ENCODE data around the gene NUDT8. TPM values are rescaled to one million over a fixed set of nuclear protein-coding genes. Genes with fewer than 3 reads are reported as not detected.

Gene NUDT8
- total and polyA plus RNA-seq, 2 donors (not counting 1 experiment from before 2014, with no cell fraction given): 6.9 to 7.1 TPM

GRCh38 chr11:67583247-67584204 lies 46.2 kb downstream of the NUDT8 start, which contains the start of gene GSTP1:
GSTP1 (plus strand) TSS chr11:67583812; CDS start chr11:67583844, 32 bp downstream.
- Histone ChIP-seq H3K4me1 (ENCODE audit: control insufficient read depth in 2 of 2, insufficient read depth in 2 of 2, low read length in 2 of 2) (peaks cover 67 to 73% of the 10 kb centered on the region in 2 donors), H2AFZ (ENCODE audit: insufficient read depth, low read depth, low read length, poor library complexity, severe bottlenecking) (peak within 1 kb of the TSS; percentile 79), H3K27ac (ENCODE audit: low read length in 2 of 2) (peak within 1 kb of the TSS; percentile 51 to 91), H4K20me1 (ENCODE audit: control insufficient read depth, insufficient read depth, low read length, poor library complexity, severe bottlenecking) (no peaks in the 10 kb centered on the region), H3K9ac (ENCODE audit: low read length) (peak within 1 kb of the TSS; percentile 71), H3K36me3 (replicated peaks in 1 of 2; ENCODE audit: control extremely low read depth in 1 of 2, control insufficient read depth in 1 of 2, extremely low read depth in 1 of 2, insufficient read depth in 2 of 2, low read length in 1 of 2) (no peaks in the 10 kb centered on the region), H3K9me3 (ENCODE audit: control extremely low read depth in 1 of 3, control insufficient read depth in 2 of 3, insufficient read depth in 1 of 3, low read length in 2 of 3) (peaks cover 0 to 4% (median 0%) of the 10 kb centered on the region in 3 donors), H3K27me3 (replicated peaks in 1 of 4; ENCODE audit: control extremely low read depth in 1 of 4, control insufficient read depth in 3 of 4, insufficient read depth in 4 of 4, low read length in 3 of 4) (peaks cover 0 to 4% (median 2%) of the 10 kb centered on the region in 4 experiments), H3K79me2 (ENCODE audit: control insufficient read depth, insufficient read depth, low read length) (no peaks in the 10 kb centered on the region), H3K4me3 (ENCODE audit: control extremely low read depth in 1 of 5, extremely low read depth in 1 of 5, insufficient read depth in 1 of 5, low read depth in 2 of 5, low read length in 4 of 5) (peak within 1 kb of the TSS; percentile 34 to 69 (median 58)), H3K4me2 (replicated peaks; ENCODE audit: low read depth, low read length, poor library complexity, severe bottlenecking) (peak within 1 kb of the TSS; percentile 94)
- under 1% methylated on average over 67 of the region's 81 CpGs for WGBS (ENCODE audit: insufficient coverage)
- Mint-ChIP-seq H3K4me3 (peak within 1 kb of the TSS; percentile 93), H3K27ac (peak within 1 kb of the TSS; percentile 100), H3K27me3 (peaks cover 5% of the 10 kb centered on the region), H3K9me3 (ENCODE audit: insufficient read depth) (peaks cover 3% of the 10 kb centered on the region), H3K4me1 (peaks cover 68% of the 10 kb centered on the region)
- TF ChIP-seq EZH2 (IDR thresholded peaks at IDR 0.05; ENCODE audit: borderline replicate concordance, insufficient read depth, low read depth, low read length, poor library complexity, severe bottlenecking): no peak
- peak; percentile 71 for TF ChIP-seq CTCF (IDR thresholded peaks at IDR 0.05)
- ATAC-seq (ENCODE audit: low read depth) (peak; percentile 71), DNase-seq (peak; percentile 86)
- intact Hi-C loops (cut with micrococcal nuclease): loop anchor here (1.0 to 10.0 kb wide), 4 partner anchors 23 to 319 kb away; partner anchors contain the start of genes GRK2, NDUFV1, PPP1CA and TBC1D10C
- POLR2A ChIA-PET: interaction anchor here (0.5 to 1.6 kb wide), 15 partner anchors 16 to 231 kb away, joined by 3 to 6 read pairs (median 5); partner anchors contain the start of genes NUDT8, POLD4 and TMEM134
- CTCF ChIA-PET: interaction anchor here (0.6 to 3.6 kb wide), 10 partner anchors 9 to 131 kb away, joined by 3 to 30 read pairs (median 4); partner anchors contain the start of genes CDK2AP2, GPR152 and NUDT8

Measured in B cell (primary cell).